ENCODE measurements around the gene PLEKHH2. TPM values are rescaled to one million over a fixed set of nuclear protein-coding genes. Genes with fewer than 3 reads are reported as not detected.
"Not testable (repeated sequence)": the region's sequence is repeated elsewhere in the genome, so short reads cannot be mapped to it uniquely, and the experiment has no call there.

Gene PLEKHH2
- polyA plus RNA-seq (ENCODE audit: insufficient read length in 4 of 4) = 10 to 100 TPM; 24.7 to 40.4 (median 32.3) TPM

GRCh38 chr2:43637030-43637803 lies at the start of gene PLEKHH2:
Gene PLEKHH2 (plus strand): TSS chr2:43637260. CDS start chr2:43644674, 7,414 bp downstream.
- DNase-seq (ENCODE audit: low read depth in 4 of 4, low spot score in 3 of 4) = peak; percentile 78 to 86 (median 80)

GRCh38 chr2:43592443-43592842 lies 44.6 kb upstream of the PLEKHH2 start:
- DNase-seq (ENCODE audit: low read depth in 4 of 4, low spot score in 3 of 4) = no peak

- DNase-seq (ENCODE audit: low read depth in 4 of 4, low spot score in 3 of 4) = no peak
These were observed 43.8 kb upstream of the PLEKHH2 start for GRCh38 chr2:43593254-43593653.

GRCh38 chr2:43594875-43595274 lies 42.2 kb upstream of the PLEKHH2 start:
- no peak for DNase-seq (ENCODE audit: low read depth in 4 of 4, low spot score in 3 of 4)

GRCh38 chr2:43595603-43596412 lies 41.3 kb upstream of the PLEKHH2 start, which contains the start of gene THADA:
Gene THADA (minus strand): TSS chr2:43596038. CDS start chr2:43592392, 3,646 bp downstream.
- peak; percentile 98 to 99 (median 98) for DNase-seq (ENCODE audit: low read depth in 4 of 4, low spot score in 3 of 4)

GRCh38 chr2:43600596-43600995 lies 36.5 kb upstream of the PLEKHH2 start:
- not testable (repeated sequence) for DNase-seq (ENCODE audit: low read depth in 4 of 4, low spot score in 3 of 4)

- DNase-seq (ENCODE audit: low read depth in 4 of 4, low spot score in 3 of 4) = no peak
These were observed 32.4 kb upstream of the PLEKHH2 start for GRCh38 chr2:43604674-43605073.

- DNase-seq (ENCODE audit: low read depth in 4 of 4, low spot score in 3 of 4) = peak in 1 of 4 donors; percentile 17
These were observed 31.9 kb upstream of the PLEKHH2 start for GRCh38 chr2:43605079-43605655.

GRCh38 chr2:43605851-43606250 lies 31.2 kb upstream of the PLEKHH2 start:
- DNase-seq (ENCODE audit: low read depth in 4 of 4, low spot score in 3 of 4) = no peak

- peak in 1 of 4 donors; percentile 47 for DNase-seq (ENCODE audit: low read depth in 4 of 4, low spot score in 3 of 4)
These were observed 27.7 kb upstream of the PLEKHH2 start for GRCh38 chr2:43609290-43609918.

GRCh38 chr2:43610361-43610760 lies 26.7 kb upstream of the PLEKHH2 start:
- no peak for DNase-seq (ENCODE audit: low read depth in 4 of 4, low spot score in 3 of 4)

GRCh38 chr2:43611987-43612894 lies 24.8 kb upstream of the PLEKHH2 start:
- peak in 3 of 4 donors; percentile 68 to 73 (median 70) for DNase-seq (ENCODE audit: low read depth in 4 of 4, low spot score in 3 of 4)

- no peak for DNase-seq (ENCODE audit: low read depth in 4 of 4, low spot score in 3 of 4)
These were observed 24.1 kb upstream of the PLEKHH2 start for GRCh38 chr2:43612944-43613343.

GRCh38 chr2:43616967-43617680 lies 19.9 kb upstream of the PLEKHH2 start:
- DNase-seq (ENCODE audit: low read depth in 4 of 4, low spot score in 3 of 4) = no peak

GRCh38 chr2:43619511-43619910 lies 17.5 kb upstream of the PLEKHH2 start:
- no peak for DNase-seq (ENCODE audit: low read depth in 4 of 4, low spot score in 3 of 4)

GRCh38 chr2:43622931-43623451 lies 14.1 kb upstream of the PLEKHH2 start:
- DNase-seq (ENCODE audit: low read depth in 4 of 4, low spot score in 3 of 4) = no peak

- DNase-seq (ENCODE audit: low read depth in 4 of 4, low spot score in 3 of 4) = no peak
These were observed 5.3 kb upstream of the PLEKHH2 start for GRCh38 chr2:43631618-43632317.
